HEK293 (cell line): Measurements from ENCODE around the gene ARNT2.
A peak's percentile ranks its signal among the peaks of the same experiment; 100 is the strongest.

Experiments used
- CTCF ChIA-PET: fragments of 350-600 bp; formaldehyde crosslinking; extraction: SDS; loops from one replicate; lab custom pipeline; 2021; ENCODE audit warnings: antibody characterized with exemption; lab: Yijun Ruan, JAX
- POLR2A ChIA-PET: fragments of 300-600 bp; formaldehyde crosslinking; extraction: SDS; loops from one replicate; lab custom pipeline; 2020; ENCODE audit warnings: antibody characterized with exemption, inconsistent platforms; lab: Yijun Ruan, JAX
- H3K27ac ChIP-seq: fragments of 200-500 bp; sonication (Bioruptor generic); 2 replicates; pipeline ENCODE4 v1.5.1; 2014; ENCODE audit warnings: low read depth, low read length, control low read depth, inconsistent platforms; ENCODE audit errors: extremely low read depth
- H3K36me3 ChIP-seq, 2 experiments: fragments of 200-500 bp in 1 of 2; sonication (Bioruptor generic) in 1 of 2; 1 replicate in 1 of 2; 2 replicates in 1 of 2; pipeline ENCODE4 v1.5.1; 2014 to 2017; ENCODE audit warnings: inconsistent platforms in 2 of 2, low read length in 2 of 2; ENCODE audit not compliant: control insufficient read depth in 2 of 2, insufficient read depth in 1 of 2
- H3K4me1 ChIP-seq: fragments of 200-500 bp; sonication (Bioruptor generic); 2 replicates; pipeline ENCODE4 v1.5.1; 2014; ENCODE audit warnings: mild to moderate bottlenecking, low read length, inconsistent platforms; ENCODE audit not compliant: control insufficient read depth, insufficient read depth
- H3K4me3 ChIP-seq: 2 replicates; pipeline ENCODE4 v1.5.1; 2011; ENCODE audit warnings: low read depth, mild to moderate bottlenecking, control low read depth, low read length, moderate library complexity
- H3K9me3 ChIP-seq: fragments of 200-500 bp; sonication (Bioruptor generic); 2 replicates; pipeline ENCODE4 v1.5.1; 2014; ENCODE audit warnings: low read depth, low read length, inconsistent platforms; ENCODE audit not compliant: control insufficient read depth, insufficient read depth
- GFI1B ChIP-seq: fragments of 450-650 bp; formaldehyde crosslinking; IDR thresholded peaks from 2 replicates; pipeline ENCODE4 v1.5.1; 2016; ENCODE audit warnings: missing biosample characterization, missing genetic modification characterization
- SALL2 ChIP-seq: fragments of 450-650 bp; formaldehyde crosslinking; IDR thresholded peaks from 2 replicates; pipeline ENCODE4 v1.5.0; 2017; ENCODE audit warnings: missing biosample characterization, mild to moderate bottlenecking, missing genetic modification characterization, borderline replicate concordance
- SETDB1 ChIP-seq: IDR thresholded peaks from one replicate; pipeline ENCODE4 v1.6.1; 2017; ENCODE audit warnings: mild to moderate bottlenecking, low read length, moderate library complexity, mixed read lengths; ENCODE audit not compliant: insufficient read length
- ZBTB17 ChIP-seq: fragments of 450-650 bp; formaldehyde crosslinking; IDR thresholded peaks from 2 replicates; pipeline ENCODE4 v1.5.1; 2016; ENCODE audit warnings: missing biosample characterization, missing genetic modification characterization
- ZFP69B ChIP-seq: fragments of 450-650 bp; formaldehyde crosslinking; IDR thresholded peaks from 2 replicates; pipeline ENCODE4 v1.5.1; 2016; ENCODE audit warnings: missing biosample characterization, missing genetic modification characterization
- ZNF341 ChIP-seq: fragments of 450-650 bp; formaldehyde crosslinking; IDR thresholded peaks from 2 replicates; pipeline ENCODE4; 2016; ENCODE audit warnings: low read depth, missing biosample characterization, missing genetic modification characterization
- ZNF350 ChIP-seq: fragments of 450-650 bp; formaldehyde crosslinking; IDR thresholded peaks from 2 replicates; pipeline ENCODE4 v1.5.0; 2017; ENCODE audit warnings: missing biosample characterization, mild to moderate bottlenecking, missing genetic modification characterization
- ZNF37A ChIP-seq: fragments of 450-650 bp; IDR thresholded peaks from 2 replicates; pipeline ENCODE4 v1.5.1; 2018; ENCODE audit warnings: missing biosample characterization, missing genetic modification characterization
- ZNF433 ChIP-seq: fragments of 450-650 bp; formaldehyde crosslinking; IDR thresholded peaks from 2 replicates; pipeline ENCODE4 v1.5.1; 2016; ENCODE audit warnings: missing biosample characterization, missing genetic modification characterization, low read depth
- ZNF521 ChIP-seq: fragments of 450-650 bp; formaldehyde crosslinking; IDR thresholded peaks from 2 replicates; pipeline ENCODE4 v1.5.1; 2017; ENCODE audit warnings: missing biosample characterization, mild to moderate bottlenecking, missing genetic modification characterization
- ZNF561 ChIP-seq: fragments of 450-650 bp; IDR thresholded peaks from 2 replicates; pipeline ENCODE4 v1.5.1; 2018; ENCODE audit warnings: missing biosample characterization, missing genetic modification characterization, borderline replicate concordance
- TF ChIP-seq, protein P1 (sequence below): fragments of 450-650 bp; formaldehyde crosslinking; IDR thresholded peaks from 2 replicates; pipeline ENCODE4 v1.5.1; 2016; ENCODE audit warnings: missing biosample characterization, missing genetic modification characterization
- TF ChIP-seq, protein P2 (sequence below): fragments of 450-650 bp; formaldehyde crosslinking; conservative IDR thresholded peaks from 2 replicates; pipeline ENCODE4 v1.5.1; 2016; ENCODE audit warnings: low read depth, missing biosample characterization, missing genetic modification characterization
- TF ChIP-seq, protein P3 (sequence below): fragments of 450-650 bp; formaldehyde crosslinking; IDR thresholded peaks from 2 replicates; pipeline ENCODE4 v1.5.1; 2016; ENCODE audit warnings: missing biosample characterization, missing genetic modification characterization
- TF ChIP-seq, protein P4 (sequence below): fragments of 450-650 bp; formaldehyde crosslinking; IDR thresholded peaks from 2 replicates; pipeline ENCODE4 v1.5.1; 2017; ENCODE audit warnings: missing biosample characterization, missing genetic modification characterization

ARNT2 gene

DNA sequence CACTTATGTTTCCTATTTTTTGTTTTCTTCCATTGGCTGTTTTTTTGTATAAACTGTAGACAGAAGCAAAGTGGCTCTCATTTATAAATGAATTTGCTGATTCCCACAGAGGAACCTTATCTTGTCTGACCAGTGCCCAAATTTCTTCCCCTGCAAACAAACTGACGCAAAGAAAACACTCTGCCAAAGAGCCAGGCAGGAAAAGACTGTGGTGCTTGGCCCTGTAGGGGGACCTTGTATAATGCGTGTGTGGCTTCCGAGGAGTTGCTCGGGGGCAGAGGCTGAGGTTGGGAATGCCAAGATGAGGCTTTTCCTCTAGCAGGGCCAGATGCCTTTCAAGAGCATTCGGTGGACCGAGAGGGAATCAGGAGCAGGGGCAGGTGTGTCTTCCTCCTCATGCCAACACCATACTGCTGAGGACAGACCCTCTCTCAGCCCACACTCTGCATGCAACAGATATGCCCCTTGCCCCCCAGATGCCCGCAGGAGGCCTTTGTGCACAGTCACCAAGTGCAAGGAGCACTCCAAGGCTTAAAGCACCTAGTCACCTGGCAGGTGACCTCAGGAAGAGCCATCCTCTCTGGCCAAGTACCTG, 186.7 kb downstream of the ARNT2 start (continued):
- TF ChIP-seq SALL2 (tag by site-specific recombination) (no peak), ZNF561 (tag by site-specific recombination) (no peak), ZFP69B (tag by site-specific recombination) (no peak), SETDB1 (no peak), ZBTB17 (no peak), ZNF350 (tag by site-specific recombination) (no peak), ZNF341 (tag by site-specific recombination) (no peak), ZNF433 (no peak)
- TF ChIP-seq, protein P1, sequence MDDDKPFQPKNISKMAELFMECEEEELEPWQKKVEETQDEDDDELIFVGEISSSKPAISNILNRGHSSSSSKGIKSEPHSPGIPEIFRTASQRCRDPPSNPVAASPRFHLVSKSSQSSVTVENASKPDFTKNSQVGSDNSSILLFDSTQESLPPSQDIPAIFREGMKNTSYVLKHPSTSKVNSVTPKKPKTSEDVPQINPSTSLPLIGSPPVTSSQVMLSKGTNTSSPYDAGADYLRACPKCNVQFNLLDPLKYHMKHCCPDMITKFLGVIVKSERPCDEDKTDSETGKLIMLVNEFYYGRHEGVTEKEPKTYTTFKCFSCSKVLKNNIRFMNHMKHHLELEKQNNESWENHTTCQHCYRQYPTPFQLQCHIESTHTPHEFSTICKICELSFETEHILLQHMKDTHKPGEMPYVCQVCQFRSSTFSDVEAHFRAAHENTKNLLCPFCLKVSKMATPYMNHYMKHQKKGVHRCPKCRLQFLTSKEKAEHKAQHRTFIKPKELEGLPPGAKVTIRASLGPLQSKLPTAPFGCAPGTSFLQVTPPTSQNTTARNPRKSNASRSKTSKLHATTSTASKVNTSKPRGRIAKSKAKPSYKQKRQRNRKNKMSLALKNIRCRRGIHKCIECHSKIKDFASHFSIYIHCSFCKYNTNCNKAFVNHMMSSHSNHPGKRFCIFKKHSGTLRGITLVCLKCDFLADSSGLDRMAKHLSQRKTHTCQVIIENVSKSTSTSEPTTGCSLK (tag by site-specific recombination): no peak
- TF ChIP-seq, protein P2, sequence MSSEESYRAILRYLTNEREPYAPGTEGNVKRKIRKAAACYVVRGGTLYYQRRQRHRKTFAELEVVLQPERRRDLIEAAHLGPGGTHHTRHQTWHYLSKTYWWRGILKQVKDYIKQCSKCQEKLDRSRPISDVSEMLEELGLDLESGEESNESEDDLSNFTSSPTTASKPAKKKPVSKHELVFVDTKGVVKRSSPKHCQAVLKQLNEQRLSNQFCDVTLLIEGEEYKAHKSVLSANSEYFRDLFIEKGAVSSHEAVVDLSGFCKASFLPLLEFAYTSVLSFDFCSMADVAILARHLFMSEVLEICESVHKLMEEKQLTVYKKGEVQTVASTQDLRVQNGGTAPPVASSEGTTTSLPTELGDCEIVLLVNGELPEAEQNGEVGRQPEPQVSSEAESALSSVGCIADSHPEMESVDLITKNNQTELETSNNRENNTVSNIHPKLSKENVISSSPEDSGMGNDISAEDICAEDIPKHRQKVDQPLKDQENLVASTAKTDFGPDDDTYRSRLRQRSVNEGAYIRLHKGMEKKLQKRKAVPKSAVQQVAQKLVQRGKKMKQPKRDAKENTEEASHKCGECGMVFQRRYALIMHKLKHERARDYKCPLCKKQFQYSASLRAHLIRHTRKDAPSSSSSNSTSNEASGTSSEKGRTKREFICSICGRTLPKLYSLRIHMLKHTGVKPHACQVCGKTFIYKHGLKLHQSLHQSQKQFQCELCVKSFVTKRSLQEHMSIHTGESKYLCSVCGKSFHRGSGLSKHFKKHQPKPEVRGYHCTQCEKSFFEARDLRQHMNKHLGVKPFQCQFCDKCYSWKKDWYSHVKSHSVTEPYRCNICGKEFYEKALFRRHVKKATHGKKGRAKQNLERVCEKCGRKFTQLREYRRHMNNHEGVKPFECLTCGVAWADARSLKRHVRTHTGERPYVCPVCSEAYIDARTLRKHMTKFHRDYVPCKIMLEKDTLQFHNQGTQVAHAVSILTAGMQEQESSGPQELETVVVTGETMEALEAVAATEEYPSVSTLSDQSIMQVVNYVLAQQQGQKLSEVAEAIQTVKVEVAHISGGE (tag by site-specific recombination): no peak

DNA sequence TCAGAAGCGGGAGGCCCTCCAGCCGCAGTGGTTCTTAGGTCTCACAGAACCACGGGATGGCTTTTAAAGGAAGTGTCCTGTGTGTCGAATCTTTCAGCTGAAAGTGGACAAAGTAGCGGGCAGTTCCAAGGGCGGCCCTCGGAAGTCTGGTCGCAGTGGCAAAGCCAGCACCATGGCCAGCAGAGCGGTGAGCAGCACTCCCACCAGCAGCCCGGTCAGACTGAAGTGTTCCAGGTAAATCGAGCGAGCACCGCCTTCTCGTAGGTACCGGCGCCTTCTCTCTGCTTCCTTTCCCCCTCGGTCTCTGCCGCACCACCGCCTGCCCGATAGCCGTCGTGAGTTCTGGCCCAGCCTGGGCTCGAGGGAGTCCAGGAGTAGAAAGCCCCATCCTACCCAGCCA, 187.3 kb downstream of the ARNT2 start:
- H3K36me3 ChIP-seq: no peaks in the 10 kb centered on the region
- no peak overlapping the region for H3K27ac ChIP-seq
- TF ChIP-seq ZNF37A (tag by site-specific recombination) (no peak), GFI1B (no peak), ZNF521 (tag by site-specific recombination) (no peak)
- TF ChIP-seq, protein P3, sequence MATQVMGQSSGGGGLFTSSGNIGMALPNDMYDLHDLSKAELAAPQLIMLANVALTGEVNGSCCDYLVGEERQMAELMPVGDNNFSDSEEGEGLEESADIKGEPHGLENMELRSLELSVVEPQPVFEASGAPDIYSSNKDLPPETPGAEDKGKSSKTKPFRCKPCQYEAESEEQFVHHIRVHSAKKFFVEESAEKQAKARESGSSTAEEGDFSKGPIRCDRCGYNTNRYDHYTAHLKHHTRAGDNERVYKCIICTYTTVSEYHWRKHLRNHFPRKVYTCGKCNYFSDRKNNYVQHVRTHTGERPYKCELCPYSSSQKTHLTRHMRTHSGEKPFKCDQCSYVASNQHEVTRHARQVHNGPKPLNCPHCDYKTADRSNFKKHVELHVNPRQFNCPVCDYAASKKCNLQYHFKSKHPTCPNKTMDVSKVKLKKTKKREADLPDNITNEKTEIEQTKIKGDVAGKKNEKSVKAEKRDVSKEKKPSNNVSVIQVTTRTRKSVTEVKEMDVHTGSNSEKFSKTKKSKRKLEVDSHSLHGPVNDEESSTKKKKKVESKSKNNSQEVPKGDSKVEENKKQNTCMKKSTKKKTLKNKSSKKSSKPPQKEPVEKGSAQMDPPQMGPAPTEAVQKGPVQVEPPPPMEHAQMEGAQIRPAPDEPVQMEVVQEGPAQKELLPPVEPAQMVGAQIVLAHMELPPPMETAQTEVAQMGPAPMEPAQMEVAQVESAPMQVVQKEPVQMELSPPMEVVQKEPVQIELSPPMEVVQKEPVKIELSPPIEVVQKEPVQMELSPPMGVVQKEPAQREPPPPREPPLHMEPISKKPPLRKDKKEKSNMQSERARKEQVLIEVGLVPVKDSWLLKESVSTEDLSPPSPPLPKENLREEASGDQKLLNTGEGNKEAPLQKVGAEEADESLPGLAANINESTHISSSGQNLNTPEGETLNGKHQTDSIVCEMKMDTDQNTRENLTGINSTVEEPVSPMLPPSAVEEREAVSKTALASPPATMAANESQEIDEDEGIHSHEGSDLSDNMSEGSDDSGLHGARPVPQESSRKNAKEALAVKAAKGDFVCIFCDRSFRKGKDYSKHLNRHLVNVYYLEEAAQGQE: 0 out of 2 replicates have a peak, but pooled peaks have one; percentile 16
- TF ChIP-seq, protein P4, sequence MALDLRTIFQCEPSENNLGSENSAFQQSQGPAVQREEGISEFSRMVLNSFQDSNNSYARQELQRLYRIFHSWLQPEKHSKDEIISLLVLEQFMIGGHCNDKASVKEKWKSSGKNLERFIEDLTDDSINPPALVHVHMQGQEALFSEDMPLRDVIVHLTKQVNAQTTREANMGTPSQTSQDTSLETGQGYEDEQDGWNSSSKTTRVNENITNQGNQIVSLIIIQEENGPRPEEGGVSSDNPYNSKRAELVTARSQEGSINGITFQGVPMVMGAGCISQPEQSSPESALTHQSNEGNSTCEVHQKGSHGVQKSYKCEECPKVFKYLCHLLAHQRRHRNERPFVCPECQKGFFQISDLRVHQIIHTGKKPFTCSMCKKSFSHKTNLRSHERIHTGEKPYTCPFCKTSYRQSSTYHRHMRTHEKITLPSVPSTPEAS (tag by site-specific recombination): no peak
- ChIA-PET POLR2A (no interaction called here), CTCF (no interaction called here)
- no peaks in the 10 kb centered on the region for H3K4me1 ChIP-seq
- H3K9me3 ChIP-seq: no peaks in the 10 kb centered on the region
- H3K4me3 ChIP-seq: no peak overlapping the region
